HG03025 (cell line): ENCODE measurements around the gene MISFA.
A peak's percentile ranks its signal among the peaks of the same experiment; 100 is the strongest.
"Not testable (repeated sequence)": the region's sequence is repeated elsewhere in the genome, so short reads cannot be mapped to it uniquely, and the experiment has no call there.

Source experiments
- ATAC-seq: cut with Tn5 transposase; IDR thresholded peaks from one replicate; pipeline ENCODE4 v1.9.1; 2021; ENCODE audit warnings: mild to moderate bottlenecking, moderate library complexity; ENCODE audit not compliant: unreplicated experiment, low FRiP score

MISFA gene

DNA sequence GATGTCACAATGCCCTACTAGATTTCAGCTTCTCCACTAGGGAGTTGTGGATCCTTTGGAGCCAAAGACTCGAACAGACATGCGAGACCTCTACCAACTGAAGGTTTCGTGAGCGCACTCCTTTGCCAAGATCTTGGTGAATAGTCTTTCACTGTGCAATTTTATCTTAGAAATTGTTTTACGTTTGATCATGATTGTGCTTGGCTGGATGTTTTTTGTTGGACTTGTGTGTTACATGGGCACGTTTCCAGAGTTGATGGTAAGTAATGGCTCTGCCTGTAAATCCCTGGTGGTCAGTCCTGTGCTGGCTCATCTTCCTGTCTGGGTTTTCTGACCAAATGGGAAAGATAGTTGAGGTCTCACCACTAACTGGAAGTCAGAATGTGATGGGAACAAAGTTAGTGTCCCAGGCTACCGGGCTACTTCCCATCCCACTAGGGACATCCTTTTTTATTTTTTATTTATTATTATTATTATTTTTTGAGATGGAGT lies at the start of gene MISFA:
Gene MISFA, plus strand, starts transcription at position 51 of the 492 bp plus-strand sequence. Its CDS starts 140 bp downstream, at position 191.
- no peak for ATAC-seq

DNA sequence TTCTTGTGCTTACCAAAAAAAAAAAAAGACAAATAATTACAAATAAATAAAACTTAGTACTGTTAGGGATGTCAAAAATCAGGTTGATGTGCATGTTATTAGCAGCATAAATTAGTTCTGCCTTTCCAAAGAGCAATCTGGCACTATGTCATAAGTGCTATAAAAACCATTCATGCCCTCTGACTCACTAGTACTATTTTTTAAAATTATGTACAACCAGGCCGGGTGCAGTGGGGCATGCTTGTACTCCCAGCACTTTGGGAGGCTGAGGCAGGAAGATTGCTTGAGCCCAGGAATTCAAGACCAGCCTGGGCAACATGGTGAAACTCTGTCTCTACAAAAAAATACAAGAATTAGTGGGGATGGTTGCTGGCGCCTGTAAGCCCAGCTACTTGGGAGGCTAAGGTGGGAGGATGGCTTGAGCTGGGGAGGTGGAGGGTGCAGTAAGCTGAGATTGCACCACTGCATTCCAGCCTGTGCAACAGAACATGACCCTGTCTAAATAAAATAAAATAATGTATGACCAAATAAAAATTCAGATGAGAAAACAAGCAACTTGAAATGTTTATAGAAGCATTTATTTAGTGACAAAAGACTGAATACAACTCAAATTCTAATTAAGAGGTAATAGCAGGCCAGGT lies 36.4 kb upstream of the MISFA start:
- ATAC-seq = no peak

DNA sequence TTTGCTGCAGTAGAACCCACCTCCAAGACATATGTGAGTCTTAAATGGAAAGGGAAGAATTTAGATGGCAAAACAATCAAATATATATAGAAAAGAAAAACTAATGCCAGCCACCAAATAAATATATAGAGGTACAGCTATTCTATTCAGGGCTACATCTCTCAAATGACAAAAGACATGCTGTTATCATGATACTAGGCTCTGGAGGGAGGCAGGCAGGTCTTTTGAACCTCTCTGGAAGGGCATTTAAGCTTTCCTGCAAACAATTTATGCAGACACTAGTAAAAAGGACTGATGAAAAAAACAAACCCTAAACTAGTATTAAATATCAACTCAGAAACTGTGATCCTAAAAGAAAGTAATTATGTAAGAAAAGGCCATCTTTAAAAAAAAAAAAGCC lies 35.4 kb upstream of the MISFA start:
- no peak for ATAC-seq

DNA sequence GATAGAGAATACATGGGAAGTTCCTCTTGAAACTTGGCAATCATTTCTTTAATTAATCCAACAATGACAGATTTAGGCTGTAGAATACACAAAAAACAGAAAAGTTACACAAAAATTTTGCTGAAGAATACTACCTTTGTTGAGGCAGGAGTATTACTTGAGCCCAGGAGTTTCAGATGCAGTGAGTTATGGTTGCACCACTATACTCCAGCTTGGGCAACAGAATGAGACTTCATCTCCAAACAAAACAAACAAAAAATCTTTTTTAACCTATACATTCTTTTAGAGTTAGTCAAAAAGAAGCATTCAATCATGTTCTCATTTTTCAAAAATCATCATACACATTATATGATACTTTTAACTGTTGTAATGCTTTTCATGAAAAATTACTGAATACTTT lies 33.2 kb upstream of the MISFA start:
- no peak for ATAC-seq

DNA sequence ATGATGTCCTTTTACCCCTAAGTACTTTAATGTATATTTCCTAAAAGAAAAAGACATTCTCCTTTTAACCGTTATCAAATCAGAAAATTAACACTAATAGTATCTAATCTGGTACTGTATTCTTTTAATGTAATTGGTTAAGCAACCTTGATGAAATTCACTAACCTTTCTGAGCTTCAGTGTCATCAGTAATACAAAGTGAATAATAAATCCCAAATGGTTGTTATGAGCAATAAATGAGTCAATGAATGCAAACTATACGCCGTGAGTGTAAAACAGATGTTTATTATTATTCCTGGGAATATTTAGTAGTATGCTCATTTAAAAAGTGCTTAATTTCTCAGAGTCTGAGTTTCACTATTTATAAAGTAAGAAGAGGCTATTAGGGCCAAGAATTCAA lies 32.5 kb upstream of the MISFA start:
- no peak for ATAC-seq

DNA sequence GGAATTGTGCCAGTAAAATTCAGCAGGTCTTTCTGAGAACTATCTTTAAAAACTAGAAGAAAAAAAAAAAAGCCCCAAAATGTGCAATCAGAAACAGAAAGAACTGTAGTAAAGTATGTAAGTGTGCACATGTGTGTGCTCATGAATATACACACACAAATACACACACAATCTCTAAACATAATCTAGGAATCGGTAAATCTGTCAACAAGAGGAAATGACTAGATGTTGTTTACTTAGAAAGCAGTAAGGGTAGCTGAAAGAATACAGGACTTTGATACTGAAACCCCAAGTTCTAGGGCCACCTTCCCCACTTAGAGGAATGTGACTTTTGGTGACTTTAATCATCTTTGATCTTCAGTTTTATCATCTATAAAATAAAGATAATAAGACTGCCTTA lies 24.2 kb upstream of the MISFA start:
- ATAC-seq = no peak

DNA sequence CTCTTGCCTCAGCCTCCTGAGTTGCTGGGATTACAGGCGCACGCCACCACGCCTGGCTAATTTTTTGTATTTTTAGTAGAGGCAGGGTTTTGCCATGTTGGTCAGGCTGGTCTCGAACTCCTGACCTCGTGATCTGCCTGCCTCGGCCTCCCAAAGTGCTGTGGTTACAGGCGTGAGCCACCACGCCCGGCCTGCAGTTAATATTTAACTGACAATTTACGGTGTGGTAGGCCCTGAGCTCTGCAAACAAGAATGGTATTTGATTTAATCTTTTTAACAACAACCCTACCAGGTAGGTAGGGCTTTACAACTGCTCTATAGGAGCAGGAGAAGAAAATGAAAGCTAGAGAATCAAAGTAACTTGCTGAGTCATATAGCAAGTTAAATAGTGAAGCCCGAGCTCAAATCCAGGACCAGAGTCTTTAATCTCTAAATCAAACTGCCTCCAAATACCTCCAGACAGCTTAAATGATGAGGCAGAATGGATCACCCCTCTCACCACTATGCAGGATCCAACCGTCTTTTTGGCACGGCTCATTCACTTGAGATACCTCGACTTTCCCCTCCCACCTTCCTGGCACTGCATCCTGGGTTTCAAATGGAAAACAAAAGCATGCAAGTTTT lies 20.5 kb upstream of the MISFA start:
- ATAC-seq = no peak

DNA sequence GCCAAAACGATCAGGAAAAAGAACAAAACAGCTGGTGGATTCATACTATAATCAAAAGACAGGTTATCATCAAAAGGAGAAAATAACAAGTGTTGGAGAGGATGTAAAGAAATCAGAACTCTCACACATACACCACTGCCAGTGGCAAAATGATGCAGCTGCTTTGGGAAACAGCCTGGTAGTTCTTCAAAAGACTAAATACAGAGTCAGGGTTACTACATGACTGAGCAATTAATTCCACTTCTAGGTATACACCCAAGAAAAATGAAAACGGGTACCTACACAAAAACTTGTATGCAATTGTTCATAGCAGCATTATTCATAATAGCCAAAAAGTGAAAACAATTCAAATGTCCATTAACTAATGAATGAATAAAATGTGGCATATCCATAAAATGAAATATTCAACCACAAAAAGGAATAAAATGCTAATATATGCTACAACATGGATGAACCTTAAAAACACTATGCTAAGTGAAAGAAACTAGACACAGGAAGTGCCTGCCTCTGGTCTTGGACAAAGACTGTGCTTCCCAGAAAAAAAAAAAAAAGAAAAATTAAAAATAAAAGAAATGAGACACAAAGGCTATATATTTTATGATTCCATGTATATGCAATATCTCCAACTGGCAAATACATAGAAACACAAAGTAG lies 19.3 kb upstream of the MISFA start:
- no peak for ATAC-seq

DNA sequence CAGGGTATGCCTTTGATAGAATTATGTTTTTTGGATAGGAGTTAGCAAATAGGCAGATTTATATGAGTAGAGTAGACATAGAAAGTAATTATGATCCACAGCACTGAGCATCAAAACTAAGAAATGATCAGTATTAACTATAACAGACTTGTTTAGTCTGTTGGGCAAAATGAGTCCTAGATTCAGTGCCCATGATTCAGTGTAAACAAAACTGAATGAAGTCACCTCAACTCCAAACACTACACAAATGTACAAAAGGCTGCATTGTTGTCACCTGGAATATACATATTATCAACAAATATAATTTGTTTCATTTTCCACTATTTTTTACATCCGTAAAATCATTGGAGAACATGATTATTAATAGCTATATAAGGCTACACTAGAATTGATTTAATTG lies 17.8 kb upstream of the MISFA start:
- no peak for ATAC-seq

DNA sequence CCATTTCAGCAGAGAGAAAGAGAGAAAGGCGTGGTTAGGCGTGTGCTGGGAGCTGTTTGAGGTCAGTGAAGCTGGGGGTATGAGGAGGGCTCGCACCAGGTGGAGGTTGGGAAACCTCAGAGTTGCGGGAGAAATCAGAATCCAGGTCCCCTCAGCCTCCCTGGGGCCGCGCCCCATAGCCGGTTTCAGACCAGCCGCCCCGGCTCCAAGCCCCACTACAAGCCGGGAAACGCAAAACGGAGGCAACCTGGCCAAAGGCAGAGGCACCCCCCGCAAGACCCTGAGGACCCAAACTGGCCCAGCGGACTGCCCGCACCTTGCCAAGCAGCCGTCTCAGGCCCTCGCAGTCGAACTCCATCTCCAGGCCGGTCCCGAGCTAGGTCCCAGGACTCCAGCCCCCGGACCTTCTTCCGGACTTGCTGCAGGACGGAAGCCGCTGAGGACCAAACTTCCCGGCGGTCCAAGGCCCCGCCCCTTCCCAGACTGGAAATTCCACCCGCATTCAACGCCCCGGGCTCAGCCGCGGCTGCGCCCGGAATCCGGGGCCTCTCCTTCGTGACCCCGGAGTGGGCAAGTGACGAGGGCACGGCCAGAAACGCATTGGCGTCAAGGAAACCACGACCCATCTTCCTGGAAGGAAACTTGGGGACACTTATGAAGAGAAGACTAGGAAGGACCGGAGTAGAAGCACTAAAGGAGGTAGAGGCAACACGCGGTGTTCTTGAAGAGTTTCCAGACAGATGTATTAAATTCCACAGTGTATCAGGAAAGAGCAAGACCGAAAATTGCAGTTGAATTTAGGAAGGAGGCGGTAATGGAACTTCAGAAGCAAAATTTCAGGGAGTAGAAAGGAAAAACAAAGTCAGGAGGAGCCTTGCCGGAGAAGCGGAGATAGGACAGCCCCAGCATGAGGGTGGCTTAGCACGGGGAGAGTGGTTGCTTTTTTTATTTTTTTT lies 11.0 kb upstream of the MISFA start, which contains the start of gene UEVLD:
Gene UEVLD, minus strand, starts transcription at position 438 of the 956 bp plus-strand sequence. Its CDS starts 80 bp downstream, at position 358.
- ATAC-seq = peak; percentile 57

DNA sequence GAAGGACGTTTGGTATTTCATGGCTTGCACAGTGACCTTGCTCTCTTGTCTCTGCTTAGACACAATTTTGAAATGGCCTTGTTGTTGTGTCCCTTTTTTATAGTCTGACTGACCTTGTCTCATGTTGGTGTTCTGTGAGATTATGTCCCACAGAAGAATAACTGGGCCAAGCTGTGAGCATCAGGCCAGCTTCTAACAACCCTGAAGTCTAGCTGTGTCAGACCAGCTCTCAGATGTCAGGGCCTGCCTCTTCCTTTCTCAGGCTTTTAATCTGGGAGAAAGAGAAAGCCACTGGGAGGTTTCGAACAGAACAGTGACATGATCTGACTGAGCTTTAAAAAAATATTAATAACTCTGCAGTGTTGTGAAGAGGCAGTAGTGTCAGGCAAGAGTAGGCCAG lies 9.0 kb upstream of the MISFA start:
- ATAC-seq = no peak

DNA sequence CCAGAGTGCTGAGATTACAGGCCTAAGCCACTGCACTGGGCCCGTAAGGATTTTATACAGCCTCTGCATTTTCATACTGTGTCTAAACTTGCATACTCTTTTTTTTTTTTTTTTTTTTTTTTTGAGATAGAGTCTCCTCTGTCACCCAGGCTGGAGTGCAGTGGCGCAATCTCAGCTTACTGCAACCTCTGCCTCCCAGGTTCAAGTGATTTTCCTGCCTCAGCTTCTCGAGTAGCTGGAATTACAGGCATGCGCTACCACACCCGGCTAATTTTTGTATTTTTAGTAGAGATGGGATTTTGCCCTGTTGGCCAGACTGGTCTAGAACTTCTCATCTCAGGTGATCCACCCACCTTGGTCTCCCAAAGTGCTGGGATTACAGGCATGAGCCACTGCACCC lies 5.5 kb upstream of the MISFA start:
- ATAC-seq = not testable (repeated sequence)

DNA sequence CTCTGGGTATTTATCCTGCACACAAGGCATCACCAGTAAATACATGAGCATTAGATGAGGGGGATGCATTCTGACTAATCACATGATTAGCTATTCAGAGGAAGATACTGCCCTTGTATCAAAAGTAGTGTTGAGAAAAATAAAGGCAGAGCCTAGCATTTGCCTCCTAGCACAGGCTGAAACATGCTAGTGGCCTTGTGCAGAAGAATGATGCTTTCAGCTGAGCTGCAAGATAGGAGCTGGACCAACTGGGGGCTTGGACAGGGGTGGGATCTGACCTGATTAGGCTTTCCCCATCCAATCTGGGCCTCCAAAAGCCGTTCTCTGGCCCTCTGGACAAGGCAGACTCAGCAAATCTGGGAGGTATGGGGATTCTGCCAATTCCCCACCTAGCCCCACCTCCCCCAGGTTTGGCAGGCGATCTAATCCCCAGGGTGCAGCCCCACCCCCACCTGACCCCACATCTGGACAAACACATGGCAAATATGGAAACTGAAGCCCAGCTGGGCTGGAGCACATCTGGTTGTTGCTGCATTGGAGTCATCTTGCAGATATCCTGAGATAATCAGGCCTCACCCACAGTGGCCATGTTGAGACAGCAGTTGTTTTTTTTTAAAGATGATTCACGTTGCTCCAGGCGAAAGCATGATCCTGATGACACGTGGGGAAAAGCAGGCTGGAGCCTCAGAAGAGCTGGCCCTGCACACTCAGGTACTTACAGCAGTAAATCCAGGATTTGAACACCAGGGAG lies 4.4 kb upstream of the MISFA start:
- no peak for ATAC-seq

DNA sequence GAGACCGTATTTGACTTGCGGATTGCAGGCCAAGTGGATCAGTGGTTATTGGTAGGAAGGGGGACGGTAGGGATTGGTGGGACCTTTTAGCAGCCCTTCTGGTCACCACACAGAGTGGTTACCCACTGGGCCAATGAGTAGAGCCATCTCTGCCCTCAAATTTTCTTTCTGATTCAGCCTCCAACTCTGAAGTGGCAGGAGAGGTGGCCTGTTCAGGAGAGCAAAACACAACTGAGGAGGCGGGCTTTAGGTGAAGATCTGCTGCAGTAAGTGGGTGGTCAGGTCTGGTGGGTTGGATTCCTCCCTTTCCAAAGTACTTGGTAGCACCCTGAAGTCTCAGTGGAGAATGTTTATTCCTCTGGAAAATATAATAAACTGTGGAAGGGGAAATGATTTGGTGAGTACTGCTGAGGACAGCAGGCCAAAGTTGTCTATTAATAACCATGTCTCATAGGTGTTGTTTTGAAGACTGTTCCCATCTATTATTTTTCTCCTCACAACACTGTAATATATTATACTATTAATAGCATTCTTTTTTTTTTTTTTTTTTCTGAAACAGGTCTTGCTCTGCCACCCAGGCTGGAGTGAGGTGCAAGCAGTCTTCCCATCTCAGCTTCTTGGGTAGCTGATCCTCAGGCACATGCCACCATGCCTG lies 1.5 kb downstream of the MISFA start:
- no peak for ATAC-seq

DNA sequence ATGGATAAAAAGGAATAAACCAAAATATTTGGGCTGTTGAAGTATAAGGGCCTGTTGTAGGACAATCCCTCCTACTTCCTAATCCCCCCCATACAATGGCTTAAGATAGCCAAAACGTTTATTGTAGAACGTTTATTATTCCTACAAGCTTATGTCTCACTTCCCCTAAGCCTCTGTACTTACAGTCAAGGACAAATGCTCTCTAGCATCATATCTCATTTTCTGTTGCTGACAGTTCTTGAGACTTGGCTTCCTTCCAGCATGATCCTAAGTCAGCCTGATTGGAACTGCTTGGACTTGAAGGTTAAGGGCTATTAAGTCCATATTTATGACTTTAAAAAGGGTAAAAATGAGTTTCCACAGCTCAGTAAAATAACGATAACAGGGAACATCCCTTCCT lies 8.8 kb downstream of the MISFA start:
- no peak for ATAC-seq

DNA sequence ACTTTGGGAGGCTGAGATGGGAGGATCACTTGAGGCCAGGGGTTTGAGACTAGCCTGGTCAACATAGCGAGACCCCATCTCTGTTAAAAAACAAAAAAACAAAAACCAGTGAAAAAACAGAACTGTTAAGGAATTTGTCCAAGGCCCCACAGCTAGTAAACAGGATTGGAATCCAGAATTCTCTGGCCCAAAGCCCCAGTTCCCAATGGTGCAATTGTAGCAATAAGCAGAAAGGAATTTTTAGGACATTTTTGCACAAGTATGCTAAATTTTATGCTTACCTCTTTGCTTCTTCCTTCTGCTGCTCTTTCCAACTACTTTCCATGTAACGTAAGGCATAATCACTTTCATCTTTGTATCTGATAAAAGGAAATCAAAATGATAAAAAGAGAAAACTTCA lies 11.6 kb downstream of the MISFA start:
- no peak for ATAC-seq

DNA sequence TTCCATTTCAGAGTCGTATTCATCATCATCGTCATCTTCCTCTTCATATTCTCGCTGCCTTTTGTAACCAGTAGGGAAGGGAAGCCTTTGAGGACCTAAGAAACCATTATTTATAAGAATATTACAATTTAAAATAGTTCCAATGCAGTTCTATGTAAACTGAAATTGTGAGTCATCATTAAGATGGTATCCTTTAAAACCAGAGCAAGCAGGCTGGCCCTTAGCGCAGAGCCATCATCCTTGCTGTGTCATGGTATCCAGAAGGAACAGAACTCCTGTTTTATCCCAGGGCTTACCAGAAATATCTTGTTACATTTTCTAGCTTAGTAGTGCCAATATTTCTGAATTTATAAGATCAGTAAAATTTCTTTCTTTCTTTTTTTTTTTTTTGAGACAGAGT lies 12.8 kb downstream of the MISFA start:
- no peak for ATAC-seq

DNA sequence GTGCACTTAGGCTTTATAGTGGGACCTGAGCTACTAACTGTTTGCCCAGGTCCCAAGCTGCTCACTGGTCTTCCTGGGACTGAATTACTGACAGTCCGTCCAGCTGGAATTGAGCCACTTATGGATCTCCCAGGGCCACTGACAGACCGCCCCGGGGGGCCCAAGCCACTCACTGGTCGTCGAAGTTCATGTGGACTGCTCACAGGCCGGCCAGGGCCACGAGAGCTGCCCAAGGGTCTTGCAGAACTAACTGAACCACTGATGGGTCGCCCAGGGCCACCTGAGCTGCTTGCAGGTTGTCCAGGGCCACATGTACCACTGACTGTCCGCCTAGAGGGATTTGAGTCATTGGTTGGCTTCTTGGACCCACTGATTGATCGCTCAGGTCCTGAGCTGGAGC lies 15.1 kb downstream of the MISFA start:
- no peak for ATAC-seq

DNA sequence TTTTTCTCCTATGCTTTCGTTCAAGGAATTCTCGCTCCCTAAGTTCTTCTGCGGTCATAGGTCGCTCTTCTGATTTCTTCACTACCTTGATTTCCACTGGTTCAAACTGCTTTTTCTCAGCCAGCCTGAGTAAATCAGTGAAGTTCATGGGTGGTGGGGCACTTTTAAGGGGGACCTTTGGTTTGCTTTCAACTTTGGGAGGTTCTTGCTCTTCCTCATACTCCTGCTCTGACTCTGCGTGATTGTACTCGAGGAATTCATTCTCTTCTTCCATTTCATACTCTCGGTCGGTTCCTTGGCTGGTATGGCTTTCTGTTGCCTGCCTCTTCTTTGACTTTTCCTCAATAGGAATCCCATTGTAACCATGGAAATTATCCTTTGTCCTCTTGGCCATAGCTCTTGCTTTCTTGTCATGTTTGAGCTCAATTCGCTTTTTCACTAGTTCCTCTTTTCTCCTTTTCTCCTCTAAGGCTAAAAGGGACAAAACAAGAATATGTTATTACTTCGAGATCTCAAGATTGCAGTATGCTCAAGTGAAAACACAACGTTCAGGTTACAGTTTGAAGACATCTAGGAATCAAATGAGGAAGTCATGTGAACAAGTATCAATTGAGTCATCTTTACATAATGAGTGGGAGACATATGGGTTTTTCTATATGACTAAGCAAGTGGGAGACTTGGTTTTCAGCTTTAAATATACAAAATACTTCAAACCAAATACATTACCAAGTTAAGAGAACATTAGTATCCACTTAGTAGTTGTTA lies 16.2 kb downstream of the MISFA start:
- peak; percentile 90 for ATAC-seq
